NOMO-1 treated with DMSO at 0.1 percent for 48 hours (cell line): ENCODE measurements around the gene NXF1.
"Not testable (repeated sequence)": the region's sequence is repeated elsewhere in the genome, so short reads cannot be mapped to it uniquely, and the experiment has no call there.

Experiments used
- DNase-seq: peaks from one replicate; lab custom pipeline; 2025; ENCODE audit not compliant: unreplicated experiment; lab: John Stamatoyannopoulos, UW

Gene NXF1

GRCh38 chr11:62788991-62789390 lies 16.2 kb downstream of the NXF1 start:
- DNase-seq, result no peak

- peak; percentile 98 for DNase-seq
Observed at GRCh38 chr11:62787005-62787759, 18.1 kb downstream of the NXF1 start, which contains the start of gene TMEM179B. Gene TMEM179B, plus strand, starts transcription at chr11:62787402. Its CDS starts 30 bp downstream, at chr11:62787432.

GRCh38 chr11:62786318-62787004 lies 18.8 kb downstream of the NXF1 start:
- DNase-seq, result peak; percentile 82

- no peak for DNase-seq
Observed at GRCh38 chr11:62782753-62783152, 22.5 kb downstream of the NXF1 start.

- DNase-seq, result no peak
Observed at GRCh38 chr11:62778441-62778840, 26.8 kb downstream of the NXF1 start.

GRCh38 chr11:62777389-62777788 lies 27.9 kb downstream of the NXF1 start:
- no peak for DNase-seq

- DNase-seq, result no peak
Observed at GRCh38 chr11:62775646-62776045, 29.6 kb downstream of the NXF1 start.

- no peak for DNase-seq
Observed at GRCh38 chr11:62774407-62774806, 30.8 kb downstream of the NXF1 start.

GRCh38 chr11:62771144-62772021 lies 33.9 kb downstream of the NXF1 start, which contains the start of gene TAF6L:
Gene TAF6L, plus strand, starts transcription at chr11:62771396. Its CDS starts 4,388 bp downstream, at chr11:62775784.
- DNase-seq, result peak; percentile 90

- peak; percentile 47 for DNase-seq
Observed at GRCh38 chr11:62770778-62771143, 34.5 kb downstream of the NXF1 start.

GRCh38 chr11:62760867-62761227 lies 44.4 kb downstream of the NXF1 start:
- not testable (repeated sequence) for DNase-seq

GRCh38 chr11:62757846-62758788 lies 47.1 kb downstream of the NXF1 start:
- no peak for DNase-seq

- no peak for DNase-seq
Observed at GRCh38 chr11:62755086-62755615, 50.1 kb downstream of the NXF1 start.

- DNase-seq, result peak; percentile 100
Observed at GRCh38 chr11:62753736-62754603, 51.3 kb downstream of the NXF1 start, which contains the start of gene ZBTB3. Gene ZBTB3, minus strand, starts transcription at chr11:62754160. Its CDS starts 496 bp downstream, at chr11:62753664.

- DNase-seq, result no peak
Observed at GRCh38 chr11:62752994-62753735, 52.1 kb downstream of the NXF1 start.

GRCh38 chr11:62752177-62752785 lies 53.0 kb downstream of the NXF1 start:
- DNase-seq, result no peak

GRCh38 chr11:62749931-62750330 lies 55.3 kb downstream of the NXF1 start:
- not testable (repeated sequence) for DNase-seq
